Dedifferentiated amniotic fluid mesenchymal stem cell (primary cell): Measurements from ENCODE around the gene FSTL4.
"Not testable (repeated sequence)": the region's sequence is repeated elsewhere in the genome, so short reads cannot be mapped to it uniquely, and the experiment has no call there.

ENCODE experiments used
- DNase-seq: peaks from one replicate; pipeline ENCODE4 v3.0.0-alpha.2; 2016; ENCODE audit errors: extremely low spot score

The FSTL4 gene

DNA sequence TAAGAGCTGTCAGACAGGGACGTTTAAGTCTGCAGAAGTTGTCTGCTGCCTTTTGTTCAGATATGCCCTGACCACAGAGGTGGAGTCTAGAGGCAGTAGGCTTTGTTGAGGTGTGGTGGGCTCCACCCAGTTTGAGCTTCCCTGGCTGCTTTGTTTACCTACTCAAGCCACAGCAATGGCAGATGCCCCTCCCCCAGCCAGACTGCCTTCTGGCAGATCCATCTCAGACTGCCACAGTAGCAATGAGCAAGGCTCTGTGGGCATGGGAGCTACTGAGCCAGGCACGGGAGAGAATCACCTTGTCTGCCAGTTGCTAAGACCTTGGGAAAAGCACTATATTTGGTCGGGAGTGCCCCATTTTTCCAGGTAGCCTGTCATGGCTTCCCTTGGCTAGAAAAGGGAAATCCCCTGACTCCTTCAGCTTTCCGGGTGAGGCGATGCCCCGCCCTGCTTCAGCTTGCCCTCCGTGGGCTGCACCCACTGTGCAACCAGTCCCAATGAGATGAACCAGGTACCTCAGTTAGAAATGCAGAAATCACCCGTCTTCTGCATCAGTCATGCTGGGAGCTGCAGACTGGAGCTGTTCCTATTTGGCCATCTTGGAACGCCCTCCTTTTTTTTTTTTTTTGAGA is 441.5 kb downstream of the FSTL4 start:
- not testable (repeated sequence) for DNase-seq

DNA sequence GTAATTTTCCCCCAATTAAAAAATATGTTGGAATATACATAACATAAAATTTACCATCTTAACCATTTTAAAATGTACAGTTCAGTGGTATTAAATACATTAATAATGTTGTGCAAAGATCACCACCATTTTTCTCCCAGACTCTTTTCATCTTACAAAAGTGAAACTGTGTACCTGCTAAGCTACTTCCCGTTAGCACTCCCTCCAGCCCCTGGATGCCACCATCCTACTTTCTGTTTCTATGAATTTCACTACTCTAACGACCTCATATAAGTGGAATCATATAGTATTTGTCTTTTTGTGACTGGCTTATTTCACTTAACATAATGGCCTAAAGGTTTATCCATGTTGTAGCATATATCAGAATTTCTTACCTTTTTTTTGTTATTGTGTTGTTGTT is 447.6 kb downstream of the FSTL4 start:
- no peak for DNase-seq

DNA sequence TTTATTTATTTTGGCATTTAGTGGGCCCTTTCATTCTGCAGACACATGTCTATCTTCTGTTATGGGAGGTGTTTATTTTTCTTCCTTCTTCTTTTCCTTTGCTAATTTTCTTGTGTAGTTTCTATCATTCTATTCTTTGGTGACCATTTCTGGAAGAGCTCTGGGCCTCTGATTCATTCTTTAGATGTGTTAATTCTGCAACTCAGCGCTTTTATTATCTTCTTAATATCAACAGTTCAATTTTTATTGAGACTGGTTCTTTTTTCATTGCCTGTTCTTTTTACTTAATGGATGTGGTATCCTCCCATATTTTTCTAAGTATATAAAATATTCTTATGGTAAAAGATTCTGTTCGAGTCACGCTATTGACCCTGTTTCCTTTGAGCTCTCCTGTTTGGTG is 448.5 kb downstream of the FSTL4 start:
- no peak for DNase-seq

DNA sequence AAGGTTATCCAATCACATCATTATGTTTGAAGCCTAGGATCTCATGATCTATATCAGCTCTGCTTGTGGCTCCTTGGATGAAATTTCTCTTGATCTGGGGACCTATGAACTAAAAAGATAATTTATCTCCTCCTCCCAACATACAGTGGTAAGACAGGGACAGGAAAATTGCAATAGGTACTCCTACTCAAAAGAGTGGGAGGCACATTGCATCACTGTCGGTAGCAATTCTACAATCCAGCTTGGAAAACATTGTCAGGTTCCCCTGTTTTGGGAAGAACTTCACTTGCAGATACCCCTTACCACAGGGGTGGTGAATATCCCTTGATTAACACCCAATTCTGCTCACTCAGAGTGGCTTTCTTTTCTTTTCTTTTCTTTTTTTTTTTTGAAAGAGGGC is 452.8 kb downstream of the FSTL4 start:
- no peak for DNase-seq

DNA sequence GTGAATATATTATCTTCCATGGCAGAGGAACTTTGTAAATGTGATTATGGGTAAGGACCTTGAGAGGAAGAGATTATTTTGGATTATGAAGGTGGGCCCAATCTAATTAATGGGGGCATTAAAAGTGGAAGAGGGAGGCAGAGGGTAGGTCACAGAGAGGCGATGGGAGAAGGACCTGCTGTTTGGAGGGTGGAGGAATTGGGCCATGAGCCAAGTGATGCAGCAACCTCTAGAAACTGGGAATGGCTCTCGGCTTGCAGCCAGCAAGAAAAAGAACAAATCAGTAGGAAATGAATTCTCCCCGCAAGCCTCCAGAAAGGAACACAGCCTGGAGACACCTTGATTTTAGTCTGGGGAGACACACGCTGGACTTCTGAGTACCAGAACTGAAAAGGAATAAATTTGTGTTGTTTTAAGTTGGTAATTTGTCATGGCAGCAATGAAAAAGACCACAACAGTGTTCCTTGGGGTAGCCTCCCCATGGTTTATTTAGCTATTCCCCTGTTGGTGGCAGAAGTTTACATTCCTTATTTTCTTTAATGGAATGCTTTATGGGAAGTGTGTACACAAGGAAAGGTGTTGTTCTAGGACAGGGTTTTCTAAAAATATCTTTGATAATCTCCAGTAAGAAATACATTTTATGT is 456.9 kb downstream of the FSTL4 start:
- no peak for DNase-seq

DNA sequence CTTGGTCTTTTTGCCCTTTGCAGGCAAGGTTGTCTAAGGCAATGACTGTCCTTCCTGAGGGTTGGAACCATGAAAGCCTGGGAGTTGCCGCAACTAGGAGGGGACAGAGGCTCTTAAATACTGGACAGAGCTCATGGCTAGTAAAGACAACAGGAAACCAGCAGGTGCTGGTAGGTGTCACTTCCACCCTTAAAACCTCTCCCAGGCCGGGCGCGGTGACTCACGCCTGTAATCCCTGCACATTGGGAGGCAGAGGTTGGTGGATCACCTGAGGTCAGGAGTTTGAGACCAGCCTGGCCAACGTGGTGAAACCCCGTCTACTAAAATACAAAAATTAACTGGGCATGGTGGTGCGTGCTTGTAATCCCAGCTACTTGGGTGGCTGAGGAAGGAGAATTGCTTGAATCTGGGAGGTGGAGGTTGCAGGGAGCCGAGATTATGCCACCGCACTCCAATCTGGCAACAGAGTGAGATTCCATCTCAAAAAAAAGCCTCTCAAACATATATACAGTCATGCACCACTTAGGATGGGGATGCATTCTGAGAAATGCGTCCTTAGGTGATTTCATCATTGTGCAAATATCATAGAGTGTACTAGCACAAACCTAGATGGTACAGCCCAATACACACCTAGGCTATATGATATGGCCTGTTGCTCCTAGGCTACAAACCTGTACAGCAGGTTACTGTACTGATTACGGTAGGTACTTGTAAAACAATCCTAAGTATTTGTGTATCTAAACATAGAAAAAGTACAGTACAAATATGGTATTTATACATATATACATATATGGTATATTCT is 457.9 kb downstream of the FSTL4 start:
- DNase-seq, result no peak

DNA sequence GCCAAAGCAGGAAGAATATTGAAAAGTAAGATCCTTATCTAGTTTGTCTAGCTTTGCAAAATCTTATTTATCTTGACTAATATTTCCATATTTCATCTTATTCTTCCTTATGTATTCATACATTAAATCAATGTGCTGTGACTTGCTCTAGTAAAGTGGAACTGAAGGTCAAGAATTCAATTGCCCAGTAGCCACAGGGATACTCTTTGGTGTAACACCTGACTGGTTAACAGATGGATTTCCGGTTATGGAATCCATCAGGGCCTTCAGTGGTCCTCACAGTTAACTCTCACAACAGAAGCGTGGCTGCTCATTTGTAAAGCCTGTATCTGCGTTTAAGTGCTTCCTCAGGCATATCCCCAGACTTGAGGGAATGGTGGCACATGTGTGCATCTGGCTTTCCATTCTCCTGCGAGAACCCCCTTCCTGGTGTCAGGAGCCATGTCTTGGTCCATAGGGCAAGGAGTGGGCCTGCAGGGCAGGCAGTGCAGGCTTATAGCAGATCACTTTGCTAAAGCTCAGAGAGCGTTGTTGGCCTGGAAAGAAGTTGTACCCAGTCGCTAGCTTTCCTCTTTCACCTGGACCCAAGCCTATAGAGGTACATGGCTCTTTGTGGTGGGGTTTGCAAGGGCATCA is 461.3 kb downstream of the FSTL4 start:
- no peak for DNase-seq

DNA sequence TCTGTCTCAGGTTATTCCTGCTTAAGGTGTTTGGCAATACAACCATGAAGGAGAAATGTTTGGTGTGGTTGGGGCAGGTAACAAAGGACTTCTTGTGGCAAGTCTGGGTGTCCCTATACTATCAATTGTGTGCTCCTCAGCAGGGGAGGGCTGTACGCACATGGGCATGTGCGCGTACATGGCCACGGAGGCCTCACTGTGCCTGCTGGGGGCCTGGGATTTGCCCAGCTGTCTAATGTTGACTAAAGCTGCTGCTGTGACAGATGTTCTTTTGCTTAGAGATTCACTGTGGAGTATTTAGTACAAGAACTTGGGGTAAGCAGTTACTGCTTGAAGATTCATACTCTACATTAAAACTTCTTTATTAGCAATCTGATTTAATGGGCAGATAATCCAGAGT is 463.0 kb downstream of the FSTL4 start:
- DNase-seq, result no peak

DNA sequence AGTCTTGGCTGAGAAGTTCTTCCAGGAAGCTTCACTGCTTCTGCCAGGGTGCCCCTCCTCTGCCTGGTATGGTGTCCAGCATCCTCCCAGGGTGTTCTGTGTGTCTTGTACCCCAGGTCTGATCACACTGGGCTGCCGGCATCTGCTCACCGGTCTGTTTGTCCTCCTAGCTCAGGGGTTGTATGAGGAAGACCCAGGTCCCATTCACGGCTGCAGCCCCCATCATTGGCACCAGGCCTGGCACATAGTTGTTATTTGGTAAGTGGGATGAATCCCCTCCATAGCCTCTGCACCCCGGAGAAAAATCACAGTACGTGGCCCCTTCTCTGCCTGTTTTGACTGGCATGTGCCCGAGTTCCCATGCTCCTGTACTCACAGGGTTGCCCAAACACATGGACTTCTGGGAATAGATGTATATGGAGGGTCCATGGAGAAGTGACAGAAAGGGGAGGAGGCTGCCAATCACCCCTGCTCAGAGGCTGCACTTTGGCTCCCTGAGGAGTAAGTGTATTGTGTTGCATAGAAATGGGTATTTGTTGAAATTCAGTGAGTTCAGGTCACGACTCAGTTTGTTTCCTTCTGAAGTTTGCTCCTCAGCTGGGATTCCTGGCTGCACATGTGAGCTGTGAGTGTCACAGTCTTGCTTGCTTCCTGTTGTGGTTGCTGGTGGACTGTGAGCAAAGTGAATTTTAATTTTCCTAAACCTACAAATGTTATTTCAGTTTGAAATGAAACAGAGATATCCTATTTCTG is 464.4 kb downstream of the FSTL4 start:
- no peak for DNase-seq

DNA sequence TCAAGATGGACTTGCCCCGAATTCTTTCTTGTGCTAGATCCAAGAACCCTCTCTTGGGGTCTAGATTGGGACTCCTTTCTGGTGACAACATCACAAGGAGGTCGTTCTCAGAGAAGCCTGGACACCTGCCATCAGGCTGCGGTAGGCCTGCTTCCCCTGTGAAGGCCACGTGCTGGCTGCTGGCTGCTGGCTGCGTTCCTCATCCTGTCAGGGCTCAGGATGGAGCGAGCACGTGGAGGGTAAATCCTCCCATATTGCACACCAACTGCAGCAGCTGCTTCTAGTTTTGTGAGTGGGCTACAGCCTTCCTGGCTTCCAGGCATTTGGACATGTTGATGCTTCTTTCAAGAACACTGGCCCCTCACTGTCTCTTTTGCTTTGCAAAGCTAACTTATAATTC is 464.9 kb downstream of the FSTL4 start:
- DNase-seq, result no peak
